Neural progenitor cell (in vitro differentiated cells): Measurements from ENCODE around the gene IRF6.

ENCODE experiments used
- EZH2 ChIP-seq: fragments of 200-600 bp; sonication (generic); IDR thresholded peaks from 2 replicates; pipeline ENCODE4 v1.6.1; 2017; ENCODE audit warnings: antibody characterized with exemption, mild to moderate bottlenecking, moderate library complexity
- TF ChIP-seq, protein P1 (sequence below): fragments of 200-600 bp; sonication (generic); IDR thresholded peaks from 2 replicates; pipeline ENCODE4 v1.5.1; 2017; ENCODE audit warnings: antibody characterized with exemption, mild to moderate bottlenecking

DNA sequence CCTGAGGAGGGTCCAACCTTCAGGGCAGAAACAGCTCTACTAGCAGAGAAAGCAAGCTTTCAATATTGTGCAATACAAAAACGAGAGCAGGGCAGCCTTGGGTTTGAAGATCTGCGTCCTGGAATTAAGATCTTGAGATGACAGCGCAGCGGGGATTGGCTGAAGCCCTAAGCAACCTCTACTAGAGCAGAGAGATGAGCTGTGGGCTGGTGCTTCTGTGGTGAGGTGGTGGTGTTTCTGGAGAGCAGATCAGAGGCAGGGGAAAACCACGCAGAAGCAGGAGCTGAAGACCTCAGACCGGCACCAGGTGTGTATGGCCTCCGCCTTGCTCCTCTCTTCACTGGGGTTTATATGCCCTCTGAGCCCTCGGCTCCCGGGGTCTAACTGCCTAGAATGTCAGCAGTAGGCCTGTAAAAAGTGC is 37.6 kb downstream of the IRF6 start:
- TF ChIP-seq, protein P1, sequence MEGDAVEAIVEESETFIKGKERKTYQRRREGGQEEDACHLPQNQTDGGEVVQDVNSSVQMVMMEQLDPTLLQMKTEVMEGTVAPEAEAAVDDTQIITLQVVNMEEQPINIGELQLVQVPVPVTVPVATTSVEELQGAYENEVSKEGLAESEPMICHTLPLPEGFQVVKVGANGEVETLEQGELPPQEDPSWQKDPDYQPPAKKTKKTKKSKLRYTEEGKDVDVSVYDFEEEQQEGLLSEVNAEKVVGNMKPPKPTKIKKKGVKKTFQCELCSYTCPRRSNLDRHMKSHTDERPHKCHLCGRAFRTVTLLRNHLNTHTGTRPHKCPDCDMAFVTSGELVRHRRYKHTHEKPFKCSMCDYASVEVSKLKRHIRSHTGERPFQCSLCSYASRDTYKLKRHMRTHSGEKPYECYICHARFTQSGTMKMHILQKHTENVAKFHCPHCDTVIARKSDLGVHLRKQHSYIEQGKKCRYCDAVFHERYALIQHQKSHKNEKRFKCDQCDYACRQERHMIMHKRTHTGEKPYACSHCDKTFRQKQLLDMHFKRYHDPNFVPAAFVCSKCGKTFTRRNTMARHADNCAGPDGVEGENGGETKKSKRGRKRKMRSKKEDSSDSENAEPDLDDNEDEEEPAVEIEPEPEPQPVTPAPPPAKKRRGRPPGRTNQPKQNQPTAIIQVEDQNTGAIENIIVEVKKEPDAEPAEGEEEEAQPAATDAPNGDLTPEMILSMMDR = no peak
- TF ChIP-seq EZH2 = no peak
